Measurements from ENCODE around the gene EPS8L2. TPM values are rescaled to one million over a fixed set of nuclear protein-coding genes. Genes with fewer than 3 reads are reported as not detected.

EPS8L2 gene
- total and polyA plus RNA-seq, 9 of the 15 experiments (the other 6 are each of a cell fraction or from before 2014, with no cell fraction given), result 0.75 to 17.0 (median 3.7) TPM

DNA sequence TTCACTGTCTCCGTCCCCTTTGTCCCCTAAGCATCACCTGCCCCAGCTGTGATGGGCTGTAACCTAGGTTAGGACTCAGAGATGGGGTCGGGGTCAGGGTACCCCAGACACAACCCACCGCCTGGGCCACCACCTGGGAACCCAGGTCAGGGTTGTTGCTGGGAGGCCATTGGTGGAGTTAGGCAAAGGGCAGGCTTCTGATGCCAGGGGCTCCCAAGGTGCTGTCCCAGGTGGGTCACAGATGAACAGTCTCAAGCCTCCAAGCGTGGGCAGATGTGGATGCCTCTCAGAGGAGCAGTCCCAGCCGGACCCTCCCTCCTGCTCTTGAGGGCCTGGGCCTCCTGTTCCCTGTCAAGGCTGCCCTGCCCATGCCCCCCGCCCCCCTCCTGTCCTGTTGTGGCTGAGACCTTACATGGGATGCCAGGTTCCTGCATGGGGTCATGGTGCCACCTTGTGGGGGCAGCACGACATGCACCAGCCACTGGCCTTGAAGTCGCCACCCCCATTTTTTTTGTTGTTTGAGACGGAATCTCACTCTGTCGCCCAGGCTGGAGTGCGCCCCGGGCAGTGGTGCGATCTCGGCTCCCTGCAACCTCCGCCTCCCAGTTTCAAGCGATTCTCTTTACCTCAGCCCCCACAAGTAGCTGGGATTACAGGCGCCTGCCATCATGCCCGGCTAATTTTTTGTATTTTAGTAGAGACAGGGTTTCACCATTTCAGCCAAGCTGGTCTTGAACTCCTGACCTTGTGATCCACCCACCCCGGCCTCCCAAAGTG lies 59.2 kb downstream of the EPS8L2 start (continued):
- TF ChIP-seq TOE1 (IDR thresholded peaks at IDR 0.05; ENCODE audit: borderline replicate concordance), result peak; percentile 23; the same call in 1 of the 2 replicates
- TF ChIP-seq TOE1 (CRISPR knock-in tag; IDR thresholded peaks at IDR 0.05; ENCODE audit: borderline replicate concordance, low read depth), result no peak
- TF ChIP-seq XRCC4 (IDR thresholded peaks at IDR 0.05; ENCODE audit: extremely low read depth, insufficient read depth, insufficient read length), result no peak
- no peak for TF ChIP-seq SREBF2 (CRISPR knock-in tag; IDR thresholded peaks at IDR 0.05)
- no peak for TF ChIP-seq LEF1 (IDR thresholded peaks at IDR 0.05)
- TF ChIP-seq ETV6 (IDR thresholded peaks at IDR 0.05; ENCODE audit: borderline replicate concordance in 1 of 2, low read depth in 2 of 2, low read length in 1 of 2), result no peak
- no peak for TF ChIP-seq ETV6 (CRISPR knock-in tag; IDR thresholded peaks at IDR 0.05; ENCODE audit: borderline replicate concordance)
- TF ChIP-seq NR2C1 (IDR thresholded peaks at IDR 0.05), result no peak
- TF ChIP-seq NR2C1 (tag; IDR thresholded peaks at IDR 0.05), result no peak

DNA sequence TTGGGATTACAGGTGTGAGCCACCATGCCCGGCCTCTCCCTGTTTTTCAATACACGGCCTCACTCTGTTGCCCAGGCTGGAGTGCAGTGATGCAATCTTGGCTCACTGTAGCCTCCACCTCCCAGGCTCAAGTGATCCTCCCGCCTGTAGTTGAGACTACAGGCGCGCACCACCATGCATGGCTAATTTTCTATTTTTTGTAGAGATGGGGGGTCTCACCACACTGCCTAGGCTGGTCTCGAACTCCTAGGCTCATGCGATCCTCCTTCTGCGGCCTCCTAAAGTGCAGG lies 59.7 kb downstream of the EPS8L2 start:
- Histone ChIP-seq H3K27me3 (ENCODE audit: control insufficient read depth in 2 of 2, insufficient read depth in 2 of 2, low read length in 2 of 2) (no peaks in the 10 kb centered on the region), H3K79me2 (ENCODE audit: control insufficient read depth, insufficient read depth, low read length) (0 out of 3 replicates have a peak, but pooled peaks cover 9% of the 10 kb centered on the region), H3K9me3 (replicated peaks; ENCODE audit: control insufficient read depth, insufficient read depth, low read depth, low read length) (no peaks in the 10 kb centered on the region), H3K9ac (ENCODE audit: insufficient read depth in 1 of 2, low read depth in 2 of 2, low read length in 2 of 2) (no peak overlapping the region), H3K27ac (ENCODE audit: extremely low read depth, low read depth, low read length) (no peak overlapping the region), H2AFZ (ENCODE audit: low read depth, low read length) (no peak overlapping the region), H3K4me3 (no peak overlapping the region), H3K36me3 (ENCODE audit: control insufficient read depth, insufficient read depth, low read length) (peaks cover 81% of the 10 kb centered on the region), H3K4me1 (replicated peaks in 1 of 2; ENCODE audit: control insufficient read depth in 2 of 2, insufficient read depth in 2 of 2, low read length in 2 of 2) (peaks cover 8 to 44% of the 10 kb centered on the region in 2 experiments; a peak in 4 of 5 replicates), H3K4me2 (ENCODE audit: insufficient read depth, low read length) (no peak overlapping the region), H3K9me1 (ENCODE audit: control insufficient read depth, insufficient read depth, low read length) (peaks cover 6% of the 10 kb centered on the region), H4K20me1 (replicated peaks; ENCODE audit: control insufficient read depth, insufficient read depth, low read length) (peaks cover 36% of the 10 kb centered on the region)
- no peak for DNase-seq (ENCODE audit: extremely low read depth in 1 of 4, low spot score in 3 of 4)
- no peak for ATAC-seq
- ChIA-PET CTCF (ENCODE audit: low intra/inter-chr PET ratio) (interaction anchor here (1.5 kb wide), 1 partner anchor 38 kb away, joined by 8 read pairs; no protein-coding TSS in a partner anchor), POLR2A (interaction anchor here (1.0 to 4.7 kb wide), 5 partner anchors 10 to 70 kb away, joined by 4 to 21 read pairs (median 5); partner anchors contain the start of genes DEAF1 and TMEM80)
- intact Hi-C loops (cut with micrococcal nuclease) (no loop called here), in situ Hi-C loops (cut with MboI) (no loop called here)
- 95% methylated on average over 8 of the region's 8 CpGs for WGBS (ENCODE audit: insufficient coverage, low coverage, missing lambda C conversion rate)
- FAIRE-seq, result no peak
- no TSS peak for BruUV-seq (replicated peaks)
- TF ChIP-seq GTF2E2 (tag; IDR thresholded peaks at IDR 0.05) (no peak), U2AF1 (optimal IDR thresholded peaks at IDR 0.05; ENCODE audit: low read depth, low read length) (no peak), NR2C1 (IDR thresholded peaks at IDR 0.05) (no peak), NR2C1 (tag; IDR thresholded peaks at IDR 0.05) (no peak), ETV6 (IDR thresholded peaks at IDR 0.05; ENCODE audit: borderline replicate concordance in 1 of 2, low read depth in 2 of 2, low read length in 1 of 2) (no peak), ETV6 (CRISPR knock-in tag; IDR thresholded peaks at IDR 0.05; ENCODE audit: borderline replicate concordance) (no peak), NFIX (CRISPR knock-in tag; IDR thresholded peaks at IDR 0.05; ENCODE audit: low read depth) (no peak), ATF3 (IDR thresholded peaks at IDR 0.05) (peak; percentile 66), ATF3 (CRISPR knock-in tag; conservative IDR thresholded peaks at IDR 0.05) (no peak), CEBPB (tag; IDR thresholded peaks at IDR 0.05) (peak; percentile 43; the same call in 1 of the 2 replicates), ASH1L (IDR thresholded peaks at IDR 0.05; ENCODE audit: borderline replicate concordance, low read depth, partially characterized antibody) (no peak), SLC30A9 (CRISPR knock-in tag; IDR thresholded peaks at IDR 0.05) (no peak), HIVEP1 (CRISPR knock-in tag; IDR thresholded peaks at IDR 0.05) (no peak)
- TF ChIP-seq, protein P1, sequence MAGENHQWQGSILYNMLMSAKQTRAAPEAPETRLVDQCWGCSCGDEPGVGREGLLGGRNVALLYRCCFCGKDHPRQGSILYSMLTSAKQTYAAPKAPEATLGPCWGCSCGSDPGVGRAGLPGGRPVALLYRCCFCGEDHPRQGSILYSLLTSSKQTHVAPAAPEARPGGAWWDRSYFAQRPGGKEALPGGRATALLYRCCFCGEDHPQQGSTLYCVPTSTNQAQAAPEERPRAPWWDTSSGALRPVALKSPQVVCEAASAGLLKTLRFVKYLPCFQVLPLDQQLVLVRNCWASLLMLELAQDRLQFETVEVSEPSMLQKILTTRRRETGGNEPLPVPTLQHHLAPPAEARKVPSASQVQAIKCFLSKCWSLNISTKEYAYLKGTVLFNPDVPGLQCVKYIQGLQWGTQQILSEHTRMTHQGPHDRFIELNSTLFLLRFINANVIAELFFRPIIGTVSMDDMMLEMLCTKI (IDR thresholded peaks at IDR 0.05; ENCODE audit: partially characterized antibody), result no peak
